HUES64 (cell line): ENCODE measurements around the gene CDK5R1.

Experiments used
- H3K27ac ChIP-seq: 2 replicates; pipeline ENCODE4 v1.7.0; 2013; ENCODE audit warnings: low read depth, low read length, inconsistent platforms
- H3K27me3 ChIP-seq: 2 replicates; pipeline ENCODE4 v1.6.1; 2013; ENCODE audit warnings: mild to moderate bottlenecking, low read length; ENCODE audit not compliant: insufficient read depth
- H3K36me3 ChIP-seq: 2 replicates; pipeline ENCODE4 v1.6.1; 2013; ENCODE audit warnings: mild to moderate bottlenecking, low read length; ENCODE audit not compliant: insufficient read depth
- H3K4me1 ChIP-seq: 2 replicates; pipeline ENCODE4 v1.6.1; 2013; ENCODE audit warnings: mild to moderate bottlenecking, low read length, moderate library complexity; ENCODE audit not compliant: insufficient read depth
- H3K4me3 ChIP-seq: 2 replicates; pipeline ENCODE4 v1.5.1; 2013; ENCODE audit warnings: mild to moderate bottlenecking, low read length, moderate library complexity
- H3K9ac ChIP-seq: 2 replicates; pipeline ENCODE4 v1.6.1; 2013; ENCODE audit warnings: mild to moderate bottlenecking, low read depth, low read length
- H3K9me3 ChIP-seq: 2 replicates; pipeline ENCODE4 v1.6.1; 2013; ENCODE audit warnings: low read depth, low read length; ENCODE audit not compliant: insufficient read depth
- WGBS: fragments of 150-250, 120-280 bp; methylation state at CpG from one replicate; pipeline ENCODE4 v1.1.7; 2013; ENCODE audit warnings: missing lambda C conversion rate; 5-methylcytosine and 5-hydroxymethylcytosine counted together

CDK5R1 gene

DNA sequence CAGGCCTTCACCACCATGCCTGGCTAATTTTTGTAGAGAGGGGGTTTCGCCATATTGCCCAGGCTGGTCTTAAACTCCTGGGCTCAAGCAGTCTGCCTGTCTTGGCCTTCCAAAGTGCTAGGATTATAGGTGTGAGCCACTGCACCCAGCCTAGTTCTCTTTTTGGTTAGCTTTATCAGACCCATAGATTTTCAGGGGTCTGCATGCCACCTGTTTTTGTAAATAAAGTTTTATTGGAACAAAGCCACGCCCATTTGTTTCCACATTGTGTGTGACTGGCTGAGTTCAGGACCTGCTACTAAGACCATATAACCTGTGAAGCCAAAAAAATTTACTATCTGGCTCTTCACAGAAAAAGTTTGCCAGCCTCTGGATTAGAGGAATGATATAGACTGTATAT is 34.9 kb upstream of the CDK5R1 start:
- WGBS, result 50% methylated on average over 2 of the region's 2 CpGs
- Histone ChIP-seq H3K27me3 (no peaks in the 10 kb centered on the region), H3K4me1 (no peaks in the 10 kb centered on the region), H3K36me3 (peaks cover 96% of the 10 kb centered on the region), H3K4me3 (no peak overlapping the region), H3K27ac (no peak overlapping the region), H3K9ac (no peak overlapping the region), H3K9me3 (no peaks in the 10 kb centered on the region)

DNA sequence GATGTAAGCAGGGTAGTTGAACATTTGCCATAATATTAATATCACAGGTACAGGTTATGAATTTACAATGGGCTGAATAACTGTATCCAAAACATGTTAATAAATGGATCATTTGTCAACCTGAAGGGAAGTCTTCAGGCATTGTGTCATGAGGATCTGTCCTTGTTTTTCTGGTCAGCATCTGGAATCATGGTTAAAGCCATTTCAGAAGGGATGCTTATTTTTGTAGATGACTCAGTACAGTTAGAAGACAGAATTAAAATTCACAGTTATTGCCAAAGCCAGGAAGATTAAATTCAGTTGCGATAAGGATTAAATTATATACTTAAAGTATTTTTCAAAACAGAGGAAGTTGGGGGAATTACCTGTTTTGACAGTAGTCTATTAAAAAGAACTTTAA is 34.5 kb upstream of the CDK5R1 start:
- Histone ChIP-seq H3K9ac (no peak overlapping the region), H3K27ac (no peak overlapping the region), H3K36me3 (peaks cover 96% of the 10 kb centered on the region), H3K4me3 (no peak overlapping the region), H3K27me3 (no peaks in the 10 kb centered on the region), H3K9me3 (no peaks in the 10 kb centered on the region), H3K4me1 (no peaks in the 10 kb centered on the region)
- no CpG with 5 or more reads among the region's 1 CpG for WGBS

DNA sequence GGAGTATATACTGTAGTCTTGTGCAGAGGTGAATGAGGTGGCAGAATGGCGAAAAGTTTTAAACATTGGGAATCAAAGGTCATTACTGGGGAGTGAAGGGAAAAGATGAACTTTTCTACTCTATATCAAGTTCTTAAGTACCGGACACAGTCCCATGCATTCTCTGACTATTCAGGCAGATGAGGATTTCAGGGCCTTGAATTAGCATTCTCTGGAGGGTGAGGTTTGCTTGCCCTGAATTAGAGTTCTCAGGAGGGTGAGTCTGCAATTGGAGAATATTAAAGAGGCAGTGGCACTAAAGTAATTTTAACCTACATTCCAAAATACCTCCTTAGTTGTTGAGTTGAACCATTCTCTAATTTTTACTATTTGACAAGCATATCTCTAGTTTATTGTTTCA is 33.4 kb upstream of the CDK5R1 start:
- Histone ChIP-seq H3K27me3 (no peaks in the 10 kb centered on the region), H3K4me3 (no peak overlapping the region), H3K9ac (no peak overlapping the region), H3K4me1 (no peaks in the 10 kb centered on the region), H3K27ac (no peak overlapping the region), H3K36me3 (peaks cover 94% of the 10 kb centered on the region), H3K9me3 (no peaks in the 10 kb centered on the region)
- WGBS, result 96% methylated on average over 2 of the region's 2 CpGs

DNA sequence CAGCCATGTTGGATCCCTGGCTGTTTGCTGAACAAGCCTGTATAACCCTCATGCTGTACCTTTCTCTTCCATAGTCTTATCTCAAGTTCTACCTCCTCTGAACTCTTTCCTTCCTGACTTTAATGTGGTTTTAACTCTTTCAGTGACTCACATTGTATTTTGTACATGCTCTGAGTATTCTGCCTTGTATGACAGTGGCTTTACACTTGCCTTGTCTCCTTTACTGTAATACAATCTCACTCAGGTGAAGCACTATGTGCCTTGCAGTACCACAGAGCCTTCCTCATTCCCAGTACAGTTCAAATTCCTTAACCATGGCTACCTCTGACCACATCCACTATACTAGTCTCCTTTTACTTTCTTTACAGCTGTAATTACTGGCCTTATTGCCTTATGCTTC is 28.4 kb upstream of the CDK5R1 start:
- no peak overlapping the region for H3K27ac ChIP-seq
- H3K36me3 ChIP-seq, result peaks cover 84% of the 10 kb centered on the region
- H3K4me1 ChIP-seq, result no peaks in the 10 kb centered on the region
- no peak overlapping the region for H3K4me3 ChIP-seq
- no peaks in the 10 kb centered on the region for H3K27me3 ChIP-seq
- no peaks in the 10 kb centered on the region for H3K9me3 ChIP-seq
- no peak overlapping the region for H3K9ac ChIP-seq

DNA sequence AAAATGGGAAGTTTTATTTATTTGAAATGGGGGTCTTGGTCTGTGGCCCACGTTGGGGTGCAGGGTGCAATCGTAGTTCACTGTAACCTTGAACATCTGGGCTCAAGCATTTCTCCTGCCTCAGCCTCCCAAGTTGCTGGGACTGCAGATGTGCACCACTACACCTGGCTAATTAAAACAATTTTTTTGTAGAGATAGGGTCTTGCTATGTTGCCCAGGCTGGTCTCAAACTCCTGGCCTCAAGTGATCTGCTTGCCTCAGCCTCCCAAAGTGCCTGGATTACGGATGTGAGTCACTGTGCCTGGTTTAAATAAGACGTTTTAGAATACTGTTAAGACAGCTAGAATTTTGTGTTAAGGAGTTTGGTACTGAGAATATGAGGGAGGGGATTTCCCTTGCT is 26.7 kb upstream of the CDK5R1 start:
- H3K36me3 ChIP-seq, result peaks cover 84% of the 10 kb centered on the region
- WGBS, result 95% methylated on average over 4 of the region's 4 CpGs

DNA sequence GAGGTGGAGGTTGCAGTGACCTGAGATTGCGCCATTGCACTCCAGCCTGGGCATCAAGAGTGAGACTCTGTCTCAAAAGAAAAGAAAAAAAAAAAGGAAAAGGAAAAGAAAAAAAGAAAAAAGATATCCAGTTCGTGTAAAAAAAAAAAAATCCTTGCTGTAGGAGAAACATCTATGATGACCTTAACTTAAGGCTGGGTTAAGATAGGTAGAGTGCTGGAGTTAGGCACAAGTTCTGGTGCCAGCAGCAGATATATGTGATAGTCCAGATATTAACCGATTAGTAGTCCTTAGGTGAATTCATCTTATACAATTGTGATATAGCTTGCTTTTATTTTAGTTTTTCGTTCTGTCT is 25.3 kb upstream of the CDK5R1 start:
- no peak overlapping the region for H3K4me3 ChIP-seq
- WGBS, result 82% methylated on average over 4 of the region's 4 CpGs
- no peaks in the 10 kb centered on the region for H3K9me3 ChIP-seq
- H3K36me3 ChIP-seq, result peaks cover 86% of the 10 kb centered on the region
- no peaks in the 10 kb centered on the region for H3K4me1 ChIP-seq
- no peak overlapping the region for H3K9ac ChIP-seq
- no peak overlapping the region for H3K27ac ChIP-seq
- no peaks in the 10 kb centered on the region for H3K27me3 ChIP-seq

More for the DNA sequence above, 26.7 kb upstream of the CDK5R1 start:
- Histone ChIP-seq H3K4me3 (no peak overlapping the region), H3K9ac (no peak overlapping the region), H3K9me3 (no peaks in the 10 kb centered on the region), H3K27me3 (no peaks in the 10 kb centered on the region), H3K4me1 (no peaks in the 10 kb centered on the region), H3K27ac (no peak overlapping the region)

DNA sequence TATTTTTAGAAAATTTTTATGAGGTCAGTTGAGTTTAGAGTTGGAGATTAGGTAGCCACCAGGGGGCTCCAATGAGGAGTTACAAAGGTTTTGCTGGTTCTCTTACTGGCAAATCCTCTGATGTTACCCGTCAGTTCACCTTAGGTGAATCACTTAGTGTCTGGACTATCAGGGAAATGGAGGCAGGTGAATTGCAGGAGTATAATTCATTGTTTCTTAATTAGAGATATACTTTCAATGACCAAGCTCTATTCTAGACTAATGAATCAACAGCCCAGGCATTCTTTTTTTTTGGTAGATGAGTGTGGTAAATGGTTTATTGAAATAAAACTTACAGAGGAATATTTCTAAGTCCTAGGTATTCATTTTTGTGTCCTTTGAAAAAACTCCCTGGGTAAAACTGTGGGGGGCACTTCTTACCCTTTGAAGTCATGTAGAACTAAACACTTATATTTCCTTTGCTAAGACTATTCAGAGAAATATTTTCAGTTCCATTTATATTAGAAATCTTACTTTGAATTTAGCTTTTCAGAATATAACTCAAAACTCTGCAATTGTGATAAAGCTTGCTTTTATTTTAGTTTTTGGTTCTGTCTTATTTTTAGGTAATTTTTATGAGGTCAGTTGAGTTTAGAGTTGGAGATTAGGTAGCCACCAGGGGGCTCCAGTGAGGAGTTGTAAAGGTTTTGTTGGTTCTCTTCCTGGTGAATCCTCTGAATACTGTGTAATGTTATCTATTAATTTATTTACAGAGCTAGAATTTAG is 24.8 kb upstream of the CDK5R1 start:
- Histone ChIP-seq H3K9me3 (no peaks in the 10 kb centered on the region), H3K36me3 (peaks cover 87% of the 10 kb centered on the region), H3K27me3 (no peaks in the 10 kb centered on the region), H3K4me3 (no peak overlapping the region), H3K4me1 (no peaks in the 10 kb centered on the region), H3K9ac (no peak overlapping the region), H3K27ac (no peak overlapping the region)
- 94% methylated on average over 1 of the region's 1 CpG for WGBS

DNA sequence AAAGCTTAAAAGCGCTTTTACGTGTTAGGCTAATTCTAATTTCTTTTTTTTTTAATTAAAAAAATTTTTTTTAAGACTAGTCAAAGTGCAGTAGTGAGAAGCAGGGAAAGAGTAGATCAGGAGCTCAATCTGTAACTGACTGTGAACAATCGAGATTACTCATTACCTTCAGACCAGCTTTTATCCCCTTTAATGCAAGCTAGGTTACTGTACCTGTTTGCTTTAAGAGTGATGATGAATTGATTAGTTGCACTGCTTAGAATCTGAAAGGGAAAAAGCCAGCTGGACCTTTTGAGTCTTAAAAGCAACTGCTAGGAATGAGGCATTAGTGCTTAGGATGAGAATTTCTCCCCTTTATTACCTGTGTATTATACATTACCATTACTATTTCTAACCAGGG is 23.5 kb upstream of the CDK5R1 start:
- H3K9ac ChIP-seq, result no peak overlapping the region
- no peaks in the 10 kb centered on the region for H3K27me3 ChIP-seq
- H3K9me3 ChIP-seq, result no peaks in the 10 kb centered on the region
- H3K4me1 ChIP-seq, result no peaks in the 10 kb centered on the region
- H3K4me3 ChIP-seq, result no peak overlapping the region
- no peak overlapping the region for H3K27ac ChIP-seq
- WGBS, result 100% methylated on average over 1 of the region's 3 CpGs
- H3K36me3 ChIP-seq, result peaks cover 88% of the 10 kb centered on the region

DNA sequence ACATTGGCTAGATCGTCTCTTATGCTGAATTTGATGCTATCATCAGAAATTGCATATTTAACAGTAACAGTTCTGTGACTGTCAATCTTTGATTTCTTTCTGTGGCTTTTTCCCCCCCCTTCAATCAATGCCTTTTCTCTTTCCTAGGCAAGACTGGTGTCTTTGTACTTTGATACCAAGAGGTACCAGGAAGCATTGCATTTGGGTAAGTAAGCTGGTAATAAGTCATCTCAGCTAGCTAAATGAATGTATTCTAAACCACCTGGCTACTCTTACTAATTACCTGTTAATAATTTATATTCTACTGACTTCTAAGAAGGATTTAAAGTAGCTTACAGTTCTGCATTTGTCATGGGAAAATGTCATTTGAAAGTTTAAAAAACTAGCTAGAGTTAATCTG is 22.4 kb upstream of the CDK5R1 start:
- no peaks in the 10 kb centered on the region for H3K9me3 ChIP-seq
- H3K27me3 ChIP-seq, result no peaks in the 10 kb centered on the region
- H3K27ac ChIP-seq, result no peak overlapping the region
- no peak overlapping the region for H3K9ac ChIP-seq
- no peaks in the 10 kb centered on the region for H3K4me1 ChIP-seq
- no peak overlapping the region for H3K4me3 ChIP-seq
- 92% methylated on average over 1 of the region's 1 CpG for WGBS
- H3K36me3 ChIP-seq, result peaks cover 89% of the 10 kb centered on the region

DNA sequence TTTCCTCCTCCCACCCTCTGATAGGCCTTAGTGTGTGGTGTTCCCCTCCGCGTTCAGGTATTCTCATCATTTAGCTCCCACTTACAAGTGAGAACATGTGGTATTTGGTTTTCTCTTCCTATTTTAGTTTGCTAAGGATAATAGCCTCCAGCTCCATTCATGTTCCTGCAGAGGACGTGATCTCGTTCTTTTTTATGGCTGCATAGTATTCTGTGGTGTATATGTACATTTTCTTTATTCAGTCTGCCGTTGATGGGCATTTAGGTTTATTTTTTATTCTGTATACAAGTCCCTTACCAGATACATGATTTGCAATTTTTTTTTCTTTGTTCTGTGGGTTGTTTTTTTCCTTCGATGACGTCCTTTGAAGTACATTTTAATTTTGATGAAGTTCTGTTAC is 18.8 kb upstream of the CDK5R1 start:
- no peak overlapping the region for H3K27ac ChIP-seq
- H3K27me3 ChIP-seq, result no peaks in the 10 kb centered on the region
- H3K36me3 ChIP-seq, result peaks cover 96% of the 10 kb centered on the region
- no peaks in the 10 kb centered on the region for H3K4me1 ChIP-seq
- H3K9ac ChIP-seq, result no peak overlapping the region
- WGBS, result 88% methylated on average over 2 of the region's 7 CpGs
- H3K9me3 ChIP-seq, result no peaks in the 10 kb centered on the region
- no peak overlapping the region for H3K4me3 ChIP-seq

DNA sequence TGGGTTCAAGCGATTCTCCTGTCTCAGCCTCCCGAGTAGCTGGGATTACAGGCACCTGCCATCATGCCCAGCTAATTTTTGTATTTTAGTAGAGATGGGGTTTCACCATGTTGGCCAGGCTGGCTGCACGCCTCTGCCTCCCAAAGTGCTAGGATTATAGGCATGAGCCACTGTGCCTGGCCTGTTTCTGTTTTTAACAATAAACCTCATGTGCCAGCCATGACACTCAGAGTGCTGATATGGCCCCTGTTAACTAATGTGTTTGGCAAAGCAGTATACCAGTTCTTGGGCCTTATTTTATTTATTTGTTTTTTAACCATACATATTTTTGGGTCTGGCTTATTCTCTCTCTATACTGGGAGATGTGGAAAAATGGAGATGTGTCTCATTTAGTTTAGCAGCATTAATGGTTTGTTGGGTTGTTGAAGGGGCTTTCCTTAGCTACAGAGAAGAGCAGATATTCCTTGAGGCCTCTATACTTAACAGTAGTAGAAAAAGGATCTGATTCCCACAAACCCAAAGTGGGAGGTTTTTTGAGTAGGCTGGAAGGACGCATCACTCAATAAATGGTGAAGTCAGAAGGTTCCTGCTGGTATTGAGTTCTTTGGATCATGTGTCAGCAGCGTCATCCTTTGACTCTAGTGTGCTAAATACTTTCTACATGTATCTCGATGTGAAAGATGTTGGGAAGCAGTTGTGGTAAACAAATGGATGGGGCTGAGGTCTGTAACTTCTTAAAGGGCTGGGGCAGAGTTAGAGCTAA is 16.2 kb upstream of the CDK5R1 start:
- H3K9ac ChIP-seq, result no peak overlapping the region
- no peaks in the 10 kb centered on the region for H3K9me3 ChIP-seq
- H3K27ac ChIP-seq, result no peak overlapping the region
- H3K4me3 ChIP-seq, result no peak overlapping the region
- H3K36me3 ChIP-seq, result peaks cover 96% of the 10 kb centered on the region
- no peaks in the 10 kb centered on the region for H3K4me1 ChIP-seq
- 93% methylated on average over 6 of the region's 6 CpGs for WGBS
- no peaks in the 10 kb centered on the region for H3K27me3 ChIP-seq
